Stimulated activated CD8-positive, alpha-beta memory T cell treated with anti-CD3 and anti-CD28 coated beads, Interleukin-2, amount 100 ng/mL, for 1 hour (primary cell): ENCODE measurements around the gene PTPRN2.

Experiments used
- DNase-seq, 2 donors: peaks; one replicate each; pipeline ENCODE4 v3.0.0-alpha.2; 2020; ENCODE audit warnings: low read depth in 2 of 2

The PTPRN2 gene

GRCh38 chr7:158032561-158033115, 555.0 kb downstream of the PTPRN2 start:
- no peak for DNase-seq

- no peak for DNase-seq
Measured at GRCh38 chr7:158031867-158032308, 555.7 kb downstream of the PTPRN2 start.

GRCh38 chr7:158030566-158030965, 557.1 kb downstream of the PTPRN2 start:
- no peak for DNase-seq

GRCh38 chr7:158030071-158030470, 557.6 kb downstream of the PTPRN2 start:
- no peak for DNase-seq

GRCh38 chr7:158029509-158029908, 558.1 kb downstream of the PTPRN2 start:
- DNase-seq = no peak

- DNase-seq = no peak
Measured at GRCh38 chr7:158028971-158029370, 558.7 kb downstream of the PTPRN2 start.

- no peak for DNase-seq
Measured at GRCh38 chr7:158028290-158028941, 559.2 kb downstream of the PTPRN2 start.

- DNase-seq = no peak
Measured at GRCh38 chr7:158027646-158028045, 560.0 kb downstream of the PTPRN2 start.

GRCh38 chr7:158026636-158027265, 560.9 kb downstream of the PTPRN2 start:
- no peak for DNase-seq

- DNase-seq = no peak
Measured at GRCh38 chr7:158025686-158026600, 561.7 kb downstream of the PTPRN2 start.

- DNase-seq = no peak
Measured at GRCh38 chr7:158024881-158025280, 562.7 kb downstream of the PTPRN2 start.

GRCh38 chr7:158024351-158024715, 563.3 kb downstream of the PTPRN2 start:
- no peak for DNase-seq

GRCh38 chr7:158023681-158024350, 563.8 kb downstream of the PTPRN2 start:
- no peak for DNase-seq

- no peak for DNase-seq
Measured at GRCh38 chr7:158023157-158023556, 564.5 kb downstream of the PTPRN2 start.

- DNase-seq = no peak
Measured at GRCh38 chr7:158022601-158023000, 565.0 kb downstream of the PTPRN2 start.

- no peak for DNase-seq
Measured at GRCh38 chr7:158021836-158022235, 565.8 kb downstream of the PTPRN2 start.

GRCh38 chr7:158020706-158021095, 566.9 kb downstream of the PTPRN2 start:
- no peak for DNase-seq

GRCh38 chr7:158019726-158020705, 567.6 kb downstream of the PTPRN2 start:
- no peak for DNase-seq

- no peak for DNase-seq
Measured at GRCh38 chr7:158018971-158019645, 568.5 kb downstream of the PTPRN2 start.
